Neuronal stem cell (in vitro differentiated cells): Measurements from ENCODE around the gene CYP26A1.

Experiments used
- DNase-seq: peaks from one replicate; pipeline ENCODE4 v3.0.0-alpha.2; 2013; ENCODE audit warnings: low spot score
- H2AFZ ChIP-seq: one replicate; pipeline ENCODE4 v1.6.1; 2013; ENCODE audit warnings: mild to moderate bottlenecking, low read length, inconsistent platforms
- H2AK5ac ChIP-seq: 2 replicates; pipeline ENCODE4 v1.6.1; 2013; ENCODE audit warnings: low read depth, mild to moderate bottlenecking, inconsistent platforms, low read length, moderate library complexity, mixed read lengths
- H2BK120ac ChIP-seq: 2 replicates; pipeline ENCODE4 v1.6.1; 2013; ENCODE audit warnings: low read depth, mild to moderate bottlenecking, inconsistent platforms, low read length, moderate library complexity, mixed read lengths
- H2BK12ac ChIP-seq: one replicate; pipeline ENCODE4 v1.6.1; 2013; ENCODE audit warnings: low read length, inconsistent platforms
- H2BK15ac ChIP-seq: 2 replicates; pipeline ENCODE4 v1.6.1; 2013; ENCODE audit warnings: mild to moderate bottlenecking, low read length, inconsistent platforms, mixed read lengths
- H2BK5ac ChIP-seq: one replicate; pipeline ENCODE4 v1.6.1; 2013; ENCODE audit warnings: inconsistent platforms, mild to moderate bottlenecking, low read length, moderate library complexity
- H3K14ac ChIP-seq: one replicate; pipeline ENCODE4 v1.6.1; 2013; ENCODE audit warnings: low read length, inconsistent platforms
- H3K18ac ChIP-seq: 2 replicates; pipeline ENCODE4 v1.6.1; 2013; ENCODE audit warnings: low read length, inconsistent platforms
- H3K23ac ChIP-seq: 2 replicates; pipeline ENCODE4 v1.6.1; 2013; ENCODE audit warnings: low read depth, mild to moderate bottlenecking, mixed read lengths, low read length, inconsistent platforms; ENCODE audit not compliant: poor library complexity
- H3K27ac ChIP-seq: replicated peaks from 3 replicates; pipeline ENCODE4 v1.5.1; 2013; ENCODE audit warnings: low read length, inconsistent platforms
- H3K27me3 ChIP-seq, 3 experiments: 2 replicates each; pipeline ENCODE4 v1.6.1; 2013; ENCODE audit warnings: low read length in 3 of 3, mild to moderate bottlenecking in 2 of 3, inconsistent platforms in 1 of 3, low read depth in 1 of 3, mixed read lengths in 1 of 3, moderate library complexity in 1 of 3; ENCODE audit not compliant: control insufficient read depth in 3 of 3, insufficient read depth in 3 of 3
- H3K36me3 ChIP-seq, 2 donors: replicated peaks in 1 of 2; 2 replicates each; pipeline ENCODE4 v1.6.1; 2013; ENCODE audit warnings: low read length in 2 of 2; ENCODE audit not compliant: control insufficient read depth in 2 of 2, insufficient read depth in 2 of 2
- H3K4ac ChIP-seq: 2 replicates; pipeline ENCODE4 v1.6.1; 2013; ENCODE audit warnings: inconsistent platforms, mild to moderate bottlenecking, low read length, moderate library complexity
- H3K4me1 ChIP-seq, 2 donors: 1 replicate in 1 of 2; 2 replicates in 1 of 2; pipeline ENCODE4 v1.6.1; 2013; ENCODE audit warnings: low read length in 2 of 2, low read depth in 1 of 2; ENCODE audit not compliant: control insufficient read depth in 2 of 2, insufficient read depth in 1 of 2
- H3K4me2 ChIP-seq: one replicate; pipeline ENCODE4 v1.6.1; 2013; ENCODE audit warnings: mild to moderate bottlenecking, low read length, inconsistent platforms; ENCODE audit not compliant: insufficient read depth, poor library complexity, severe bottlenecking
- H3K4me3 ChIP-seq, 2 donors: 2 replicates each; pipeline ENCODE4 v1.5.1; 2013; ENCODE audit warnings: low read length in 2 of 2, mild to moderate bottlenecking in 2 of 2, inconsistent platforms in 1 of 2, moderate library complexity in 1 of 2
- H3K79me1 ChIP-seq: one replicate; pipeline ENCODE4 v1.6.1; 2013; ENCODE audit warnings: low read depth, mild to moderate bottlenecking, inconsistent platforms, low read length, moderate library complexity
- H3K9ac ChIP-seq: one replicate; pipeline ENCODE4 v1.6.1; 2013; ENCODE audit warnings: mild to moderate bottlenecking, low read depth, low read length, inconsistent platforms; ENCODE audit not compliant: poor library complexity
- H3K9me3 ChIP-seq, 2 donors: replicated peaks in 1 of 2; 2 replicates each; pipeline versions ENCODE3 to v1.6.1; 2013; ENCODE audit warnings: low read length in 2 of 2, mild to moderate bottlenecking in 2 of 2, inconsistent platforms in 1 of 2, low read depth in 1 of 2, mixed read lengths in 1 of 2, moderate library complexity in 1 of 2; ENCODE audit not compliant: control insufficient read depth in 2 of 2, insufficient read depth in 1 of 2
- H4K8ac ChIP-seq: one replicate; pipeline ENCODE4 v1.6.1; 2013; ENCODE audit warnings: low read depth, mild to moderate bottlenecking, inconsistent platforms, low read length, moderate library complexity
- H4K91ac ChIP-seq: one replicate; pipeline ENCODE4 v1.6.1; 2013; ENCODE audit warnings: low read length, low read depth, mild to moderate bottlenecking, inconsistent platforms; ENCODE audit not compliant: poor library complexity
- WGBS, 2 donors: extraction: QIAGEN DNeasy Blood & Tissue Kit; methylation state at CpG; one replicate each; pipeline ENCODE4 v1.1.7; 2013; ENCODE audit warnings: missing lambda C conversion rate in 2 of 2, mixed read lengths in 1 of 2; ENCODE audit not compliant: insufficient read length in 2 of 2, insufficient replicate concordance in 1 of 2; ENCODE audit errors: extremely low coverage in 2 of 2; 5-methylcytosine and 5-hydroxymethylcytosine counted together

CYP26A1 gene

GRCh38 chr10:93072713-93073538 lies 767 bp upstream of the CYP26A1 start:
- Histone ChIP-seq H3K4me2 (peak overlapping the region; percentile 79), H4K91ac (no peak overlapping the region), H2AFZ (peak overlapping the region; percentile 85), H3K79me1 (no peaks in the 10 kb centered on the region), H4K8ac (no peak overlapping the region), H3K4ac (no peak overlapping the region), H3K14ac (no peak overlapping the region), H2BK5ac (no peak overlapping the region), H3K4me3 (peak overlapping the region in 1 of 2 donors; percentile 42), H2BK120ac (no peak overlapping the region), H3K9ac (no peak overlapping the region), H3K27me3 (peaks cover 64 to 97% (median 91%) of the 10 kb centered on the region in 3 experiments), H3K9me3 (peaks cover 0 to 4% of the 10 kb centered on the region in 2 donors), H2BK15ac (no peak overlapping the region), H3K36me3 (no peaks in the 10 kb centered on the region), H2AK5ac (no peak overlapping the region), H3K23ac (peak overlapping the region; percentile 70), H2BK12ac (no peak overlapping the region), H3K27ac (no peak overlapping the region), H3K4me1 (peaks cover 19 to 34% of the 10 kb centered on the region in 2 donors), H3K18ac (no peak overlapping the region)
- no peak for DNase-seq
- WGBS, 2 donors, result no CpG with 5 or more reads among the region's 34 CpGs

GRCh38 chr10:93074147-93074596 lies 479 bp downstream of the CYP26A1 start:
- H3K36me3 ChIP-seq, result no peaks in the 10 kb centered on the region
- peak overlapping the region; percentile 79 for H3K4me2 ChIP-seq
- H2BK12ac ChIP-seq, result no peak overlapping the region
- DNase-seq, result no peak
- peaks cover 53 to 91% (median 78%) of the 10 kb centered on the region in 3 experiments for H3K27me3 ChIP-seq
- H4K91ac ChIP-seq, result no peak overlapping the region
- peaks cover 15 to 34% of the 10 kb centered on the region in 2 donors for H3K4me1 ChIP-seq
- H3K4me3 ChIP-seq, result peak overlapping the region; percentile 3 to 42
- peak overlapping the region; percentile 99 for H3K23ac ChIP-seq
- no peak overlapping the region for H2BK5ac ChIP-seq
- H3K4ac ChIP-seq, result no peak overlapping the region
- H2AFZ ChIP-seq, result peak overlapping the region; percentile 77
- H3K14ac ChIP-seq, result no peak overlapping the region
- no peaks in the 10 kb centered on the region for H3K79me1 ChIP-seq
- peaks cover 0 to 4% of the 10 kb centered on the region in 2 donors for H3K9me3 ChIP-seq
- H2BK15ac ChIP-seq, result no peak overlapping the region
- WGBS, 2 donors, result no CpG with 5 or more reads among the region's 40 CpGs
- no peak overlapping the region for H4K8ac ChIP-seq
- H3K27ac ChIP-seq, result no peak overlapping the region
- peak overlapping the region; percentile 82 for H3K9ac ChIP-seq
- H3K18ac ChIP-seq, result peak overlapping the region; percentile 72
- no peak overlapping the region for H2BK120ac ChIP-seq
- peak overlapping the region; percentile 49 for H2AK5ac ChIP-seq

- peaks cover 53 to 91% (median 72%) of the 10 kb centered on the region in 3 experiments for H3K27me3 ChIP-seq
- H3K4me1 ChIP-seq, result peaks cover 15 to 34% of the 10 kb centered on the region in 2 donors
- H4K8ac ChIP-seq, result no peak overlapping the region
- H3K79me1 ChIP-seq, result no peaks in the 10 kb centered on the region
- H3K9me3 ChIP-seq, result peaks cover 0 to 4% of the 10 kb centered on the region in 2 donors
- peak overlapping the region; percentile 49 for H2AK5ac ChIP-seq
- H3K36me3 ChIP-seq, result no peaks in the 10 kb centered on the region
- DNase-seq, result no peak
- peak overlapping the region; percentile 79 for H3K4me2 ChIP-seq
- peak overlapping the region; percentile 88 for H3K18ac ChIP-seq
- no CpG with 5 or more reads among the region's 67 CpGs for WGBS, 2 donors
- no peak overlapping the region for H3K27ac ChIP-seq
- H3K23ac ChIP-seq, result peak overlapping the region; percentile 99
- no peak overlapping the region for H3K14ac ChIP-seq
- peak overlapping the region; percentile 77 for H2AFZ ChIP-seq
- no peak overlapping the region for H3K4ac ChIP-seq
- H2BK5ac ChIP-seq, result no peak overlapping the region
- peak overlapping the region; percentile 84 for H3K9ac ChIP-seq
- no peak overlapping the region for H2BK12ac ChIP-seq
- no peak overlapping the region for H2BK120ac ChIP-seq
- H3K4me3 ChIP-seq, result peak overlapping the region; percentile 42 to 63
- H4K91ac ChIP-seq, result no peak overlapping the region
- H2BK15ac ChIP-seq, result no peak overlapping the region
These were observed 1.1 kb downstream of the CYP26A1 start for GRCh38 chr10:93074597-93075368.
